ENCODE results near the gene PLEKHF1. TPM values are rescaled to one million over a fixed set of nuclear protein-coding genes. Genes with fewer than 3 reads are reported as not detected.

The PLEKHF1 gene
- total and polyA plus RNA-seq, 2 of the 13 experiments (the other 11 are each of a cell fraction or from before 2014, with no cell fraction given): 2.9 to 3.8 TPM

GRCh38 chr19:29668746-29669609, 3.7 kb downstream of the PLEKHF1 start (continued):
- no peak for TF ChIP-seq ZNF749 (CRISPR knock-in tag; IDR thresholded peaks at IDR 0.05; ENCODE audit: borderline replicate concordance)
- TF ChIP-seq ZNF124 (CRISPR knock-in tag; IDR thresholded peaks at IDR 0.05): no peak

DNA sequence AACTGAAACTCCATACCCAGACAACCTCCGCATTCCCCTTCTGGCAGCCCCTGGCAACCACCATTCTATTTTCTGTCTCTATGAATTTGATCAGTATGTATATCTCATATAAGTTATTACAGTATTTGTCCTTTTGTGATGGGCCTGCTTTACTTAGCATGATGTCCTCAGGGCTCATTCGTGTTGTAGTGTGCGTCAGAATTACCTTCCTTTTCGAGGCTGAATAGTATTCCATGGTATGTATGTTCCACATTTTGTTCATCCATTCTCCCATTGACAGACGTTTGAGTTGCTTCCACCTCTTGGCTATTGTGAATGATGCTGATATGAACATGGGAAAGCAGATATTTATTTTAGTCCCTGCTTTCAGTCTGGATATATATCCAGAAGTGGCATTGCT, 5.0 kb downstream of the PLEKHF1 start:
- Histone ChIP-seq H3K4me1 (ENCODE audit: insufficient read depth, low read length) (peaks cover 45% of the 10 kb centered on the region), H3K79me2 (ENCODE audit: insufficient read depth, low read length) (no peaks in the 10 kb centered on the region), H3K36me3 (replicated peaks in 1 of 2; ENCODE audit: control insufficient read depth in 1 of 2, insufficient read depth in 2 of 2, low read length in 2 of 2) (peaks cover 0 to 10% of the 10 kb centered on the region in 2 experiments; a peak in 2 of 5 replicates), H3K27ac (ENCODE audit: extremely low read length, insufficient read depth, low read length) (no peak overlapping the region), H3K4me3 (replicated peaks in 1 of 3; ENCODE audit: insufficient read depth in 1 of 3, low read depth in 2 of 3, low read length in 3 of 3) (no peak overlapping the region), H3K9ac (ENCODE audit: insufficient read depth, low read depth, low read length) (no peak overlapping the region), H3K4me2 (ENCODE audit: low read depth, low read length) (no peak overlapping the region), H3K9me3 (ENCODE audit: low read length) (no peaks in the 10 kb centered on the region), H4K20me1 (ENCODE audit: insufficient read depth, low read length) (peaks cover 7% of the 10 kb centered on the region; the same call in 1 of the 2 replicates), H2AFZ (ENCODE audit: low read length) (no peak overlapping the region), H3K27me3 (ENCODE audit: control insufficient read depth in 1 of 2, insufficient read depth in 2 of 2, low read length in 2 of 2) (no peaks in the 10 kb centered on the region; a peak in 1 of 5 replicates)
- FAIRE-seq (no peak), DNase-seq (ENCODE audit: low spot score) (no peak), ATAC-seq (no peak)
- 96% methylated on average over 5 of the region's 5 CpGs for WGBS (ENCODE audit: low lambda C conversion rate)
- ChIA-PET POLR2A (no interaction called here), CTCF (ENCODE audit: low intra/inter-chr PET ratio, low total read pairs) (no interaction called here)
- BruUV-seq (replicated peaks): no TSS peak
- intact Hi-C loops (cut with micrococcal nuclease; ENCODE audit: unreplicated experiment) (no loop called here), in situ Hi-C loops (cut with HindIII; ENCODE audit: extremely low pct_ligation_motif_present, low pct_unique_long_range_greater_than_20kb) (no loop called here)
- TF ChIP-seq ZFP36 (IDR thresholded peaks at IDR 0.05; ENCODE audit: borderline replicate concordance, low read depth, low read length, partially characterized antibody) (no peak), ZBTB2 (CRISPR knock-in tag; IDR thresholded peaks at IDR 0.05; ENCODE audit: low read depth) (no peak), ZNF562 (CRISPR knock-in tag; IDR thresholded peaks at IDR 0.05; ENCODE audit: borderline replicate concordance) (no peak), RCOR2 (CRISPR knock-in tag; IDR thresholded peaks at IDR 0.05) (no peak), BRD4 (CRISPR knock-in tag; IDR thresholded peaks at IDR 0.05) (no peak), REXO4 (CRISPR knock-in tag; IDR thresholded peaks at IDR 0.05; ENCODE audit: borderline replicate concordance) (no peak), BRF2 (CRISPR knock-in tag; IDR thresholded peaks at IDR 0.05) (no peak), AHR (CRISPR knock-in tag; IDR thresholded peaks at IDR 0.05) (no peak), ZNF563 (CRISPR knock-in tag; IDR thresholded peaks at IDR 0.05) (no peak), RXRA (CRISPR knock-in tag; IDR thresholded peaks at IDR 0.05) (no peak)
- TF ChIP-seq, protein P1, sequence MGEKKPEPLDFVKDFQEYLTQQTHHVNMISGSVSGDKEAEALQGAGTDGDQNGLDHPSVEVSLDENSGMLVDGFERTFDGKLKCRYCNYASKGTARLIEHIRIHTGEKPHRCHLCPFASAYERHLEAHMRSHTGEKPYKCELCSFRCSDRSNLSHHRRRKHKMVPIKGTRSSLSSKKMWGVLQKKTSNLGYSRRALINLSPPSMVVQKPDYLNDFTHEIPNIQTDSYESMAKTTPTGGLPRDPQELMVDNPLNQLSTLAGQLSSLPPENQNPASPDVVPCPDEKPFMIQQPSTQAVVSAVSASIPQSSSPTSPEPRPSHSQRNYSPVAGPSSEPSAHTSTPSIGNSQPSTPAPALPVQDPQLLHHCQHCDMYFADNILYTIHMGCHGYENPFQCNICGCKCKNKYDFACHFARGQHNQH (CRISPR knock-in tag; IDR thresholded peaks at IDR 0.05): no peak
- TF ChIP-seq, protein P2, sequence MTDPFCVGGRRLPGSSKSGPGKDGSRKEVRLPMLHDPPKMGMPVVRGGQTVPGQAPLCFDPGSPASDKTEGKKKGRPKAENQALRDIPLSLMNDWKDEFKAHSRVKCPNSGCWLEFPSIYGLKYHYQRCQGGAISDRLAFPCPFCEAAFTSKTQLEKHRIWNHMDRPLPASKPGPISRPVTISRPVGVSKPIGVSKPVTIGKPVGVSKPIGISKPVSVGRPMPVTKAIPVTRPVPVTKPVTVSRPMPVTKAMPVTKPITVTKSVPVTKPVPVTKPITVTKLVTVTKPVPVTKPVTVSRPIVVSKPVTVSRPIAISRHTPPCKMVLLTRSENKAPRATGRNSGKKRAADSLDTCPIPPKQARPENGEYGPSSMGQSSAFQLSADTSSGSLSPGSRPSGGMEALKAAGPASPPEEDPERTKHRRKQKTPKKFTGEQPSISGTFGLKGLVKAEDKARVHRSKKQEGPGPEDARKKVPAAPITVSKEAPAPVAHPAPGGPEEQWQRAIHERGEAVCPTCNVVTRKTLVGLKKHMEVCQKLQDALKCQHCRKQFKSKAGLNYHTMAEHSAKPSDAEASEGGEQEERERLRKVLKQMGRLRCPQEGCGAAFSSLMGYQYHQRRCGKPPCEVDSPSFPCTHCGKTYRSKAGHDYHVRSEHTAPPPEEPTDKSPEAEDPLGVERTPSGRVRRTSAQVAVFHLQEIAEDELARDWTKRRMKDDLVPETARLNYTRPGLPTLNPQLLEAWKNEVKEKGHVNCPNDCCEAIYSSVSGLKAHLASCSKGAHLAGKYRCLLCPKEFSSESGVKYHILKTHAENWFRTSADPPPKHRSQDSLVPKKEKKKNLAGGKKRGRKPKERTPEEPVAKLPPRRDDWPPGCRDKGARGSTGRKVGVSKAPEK (CRISPR knock-in tag; IDR thresholded peaks at IDR 0.05; ENCODE audit: borderline replicate concordance): no peak
- TF ChIP-seq, protein P3, sequence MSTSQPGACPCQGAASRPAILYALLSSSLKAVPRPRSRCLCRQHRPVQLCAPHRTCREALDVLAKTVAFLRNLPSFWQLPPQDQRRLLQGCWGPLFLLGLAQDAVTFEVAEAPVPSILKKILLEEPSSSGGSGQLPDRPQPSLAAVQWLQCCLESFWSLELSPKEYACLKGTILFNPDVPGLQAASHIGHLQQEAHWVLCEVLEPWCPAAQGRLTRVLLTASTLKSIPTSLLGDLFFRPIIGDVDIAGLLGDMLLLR (CRISPR knock-in tag; IDR thresholded peaks at IDR 0.05): no peak
